HepG2 (cell line): ENCODE results near the gene ELMO2. TPM values are rescaled to one million over a fixed set of nuclear protein-coding genes. Genes with fewer than 3 reads are reported as not detected.

Experiments
- CHD2 ChIP-seq: IDR thresholded peaks from 2 replicates; pipeline ENCODE4 v1.6.1; 2011; ENCODE audit warnings: low read depth, low read length, improper control_type of control experiment
- DDIT3 ChIP-seq: sonication (generic); formaldehyde crosslinking; IDR thresholded peaks from 2 replicates; pipeline ENCODE4 v1.4.0; 2020; ENCODE audit warnings: mild to moderate bottlenecking, missing genetic modification reagents
- DRAP1 ChIP-seq: IDR thresholded peaks from 2 replicates; pipeline ENCODE4 v1.6.1; 2016; ENCODE audit warnings: missing genetic modification reagents, missing compliant biosample characterization
- HMGA1 ChIP-seq: sonication (generic); formaldehyde crosslinking; conservative IDR thresholded peaks from 2 replicates; pipeline ENCODE4 v1.4.0; 2020; ENCODE audit warnings: missing genetic modification reagents
- IKZF1 ChIP-seq: fragments of 450-650 bp; IDR thresholded peaks from 2 replicates; pipeline ENCODE4 v1.7.1; 2016
- KDM1A ChIP-seq: IDR thresholded peaks from 2 replicates; pipeline ENCODE4 v1.6.1; 2016; ENCODE audit warnings: missing compliant biosample characterization
- KLF15 ChIP-seq: sonication (generic); formaldehyde crosslinking; IDR thresholded peaks from 2 replicates; pipeline ENCODE4 v1.8.1; 2023; ENCODE audit warnings: borderline replicate concordance, mild to moderate bottlenecking, inconsistent platforms, missing genetic modification reagents, mixed read lengths
- MXI1 ChIP-seq: IDR thresholded peaks from 3 replicates; pipeline ENCODE4 v1.6.1; 2012; ENCODE audit warnings: low read depth, low read length, inconsistent platforms, borderline replicate concordance
- POLR2A ChIP-seq, 2 experiments: IDR thresholded peaks; 2 replicates each; pipeline ENCODE4 v1.6.1; 2011; ENCODE audit warnings: low read depth in 2 of 2, low read length in 2 of 2, mild to moderate bottlenecking in 1 of 2, moderate library complexity in 1 of 2; ENCODE audit not compliant: insufficient read depth in 1 of 2
- RAD21 ChIP-seq: fragments of 450-650 bp; formaldehyde crosslinking; IDR thresholded peaks from 2 replicates; pipeline ENCODE4 v1.5.0; 2020; ENCODE audit warnings: mild to moderate bottlenecking
- REXO4 ChIP-seq: sonication (generic); formaldehyde crosslinking; IDR thresholded peaks from 2 replicates; pipeline ENCODE4 v1.8.0; 2022; ENCODE audit warnings: missing genetic modification reagents, mild to moderate bottlenecking, borderline replicate concordance
- SOX13 ChIP-seq, 3 experiments: fragments of 450-650 bp in 1 of 3; sonication (generic) in 1 of 3; formaldehyde crosslinking in 1 of 3; IDR thresholded peaks in 2 of 3; conservative IDR thresholded peaks in 1 of 3; 2 replicates each; pipeline versions ENCODE4 v1.5.0 to v1.6.1; 2016 to 2020; ENCODE audit warnings: antibody characterized with exemption in 1 of 3, mild to moderate bottlenecking in 1 of 3, missing compliant biosample characterization in 1 of 3, missing genetic modification reagents in 1 of 3, moderate library complexity in 1 of 3
- STAG1 ChIP-seq: sonication (generic); formaldehyde crosslinking; IDR thresholded peaks from 2 replicates; pipeline ENCODE4 v1.4.0; 2020; ENCODE audit warnings: missing genetic modification reagents
- TAF15 ChIP-seq: fragments of 200-400 bp; formaldehyde crosslinking; IDR thresholded peaks from one replicate; pipeline ENCODE4 v1.6.1; 2018; ENCODE audit warnings: mild to moderate bottlenecking, low read depth, low read length; ENCODE audit not compliant: poor library complexity, severe bottlenecking
- TBP ChIP-seq: sonication (generic); formaldehyde crosslinking; IDR thresholded peaks from 2 replicates; pipeline ENCODE4 v1.5.0; 2020; ENCODE audit warnings: missing genetic modification reagents
- ZFP41 ChIP-seq: sonication (generic); formaldehyde crosslinking; IDR thresholded peaks from 2 replicates; pipeline ENCODE4 v1.4.0; 2020; ENCODE audit warnings: mild to moderate bottlenecking, missing genetic modification reagents, borderline replicate concordance
- ZNF12 ChIP-seq: sonication (generic); formaldehyde crosslinking; IDR thresholded peaks from 2 replicates; pipeline ENCODE4 v1.5.0; 2020; ENCODE audit warnings: missing genetic modification reagents
- ZNF18 ChIP-seq: sonication (generic); formaldehyde crosslinking; IDR thresholded peaks from 2 replicates; pipeline ENCODE4 v1.8.0; 2022; ENCODE audit warnings: mild to moderate bottlenecking, missing genetic modification reagents; ENCODE audit not compliant: insufficient replicate concordance
- ZNF225 ChIP-seq: sonication (generic); formaldehyde crosslinking; IDR thresholded peaks from 2 replicates; pipeline ENCODE4 v1.4.0; 2020; ENCODE audit warnings: mild to moderate bottlenecking, missing genetic modification reagents
- ZNF292 ChIP-seq: sonication (generic); formaldehyde crosslinking; IDR thresholded peaks from 2 replicates; pipeline ENCODE4 v1.8.1; 2022; ENCODE audit warnings: mild to moderate bottlenecking, low read depth, missing genetic modification reagents, borderline replicate concordance
- ZNF710 ChIP-seq: sonication (generic); formaldehyde crosslinking; IDR thresholded peaks from 2 replicates; pipeline ENCODE4 v1.5.0; 2020; ENCODE audit warnings: mild to moderate bottlenecking, missing genetic modification reagents, borderline replicate concordance
- ZNF83 ChIP-seq: sonication (generic); formaldehyde crosslinking; IDR thresholded peaks from 2 replicates; pipeline ENCODE4 v1.4.0; 2020; ENCODE audit warnings: missing genetic modification reagents, mild to moderate bottlenecking, borderline replicate concordance
- ZSCAN21 ChIP-seq: sonication (generic); formaldehyde crosslinking; IDR thresholded peaks from 2 replicates; pipeline ENCODE4 v1.8.0; 2022; ENCODE audit warnings: mild to moderate bottlenecking, missing genetic modification reagents, moderate library complexity, borderline replicate concordance
- ZSCAN30 ChIP-seq: sonication (generic); formaldehyde crosslinking; IDR thresholded peaks from 2 replicates; pipeline ENCODE4 v1.5.0; 2020; ENCODE audit warnings: mild to moderate bottlenecking, missing genetic modification reagents
- polyA plus RNA-seq, 8 experiments: library from polyadenylated mRNA; depleted of rRNA in 3 of 8; stranded (reverse) in 7 of 8; unstranded in 1 of 8; fragments of >200 nt; fragmentation: Illumina TruSeq in 4 of 8; extraction: Trizol in 4 of 8; gene quantifications; 2 replicates each; pipeline versions ENCODE4 v1.2.1 to v1.2.3, GENCODE V29; 2011 to 2016; ENCODE audit warnings: low read depth in 4 of 8, missing spikeins in 1 of 8, mixed read lengths in 1 of 8; ENCODE audit not compliant: insufficient read depth in 1 of 8
- total RNA-seq, 5 experiments: library from RNA; depleted of rRNA; stranded (reverse); fragments of >200 nt; fragmentation: Illumina TruSeq; extraction: Trizol; gene quantifications; 2 replicates each; pipeline ENCODE4 v1.2.3, GENCODE V29; 2016; ENCODE audit warnings: low read depth in 1 of 5

Gene ELMO2
- total and polyA plus RNA-seq, 2 of the 13 experiments (the other 11 are each of a cell fraction or from before 2014, with no cell fraction given): 30.6 to 35.7 TPM

GRCh38 chr20:46363874-46364669 is 42.3 kb downstream of the ELMO2 start (continued):
- peak; percentile 85; the same call in 1 of the 2 replicates for TF ChIP-seq ZSCAN30 (CRISPR knock-in tag)
- no peak; the same call in none of the 2 replicates for TF ChIP-seq ZNF83
- TF ChIP-seq POLR2A (IDR thresholded peaks at IDR 0.05; ENCODE audit: insufficient read depth in 1 of 2, low read depth in 2 of 2, low read length in 2 of 2): peak; percentile 87 to 93
- TF ChIP-seq ZNF12 (CRISPR knock-in tag): no peak
- TF ChIP-seq REXO4: peak; percentile 88; the same call in 1 of the 2 replicates
- TF ChIP-seq TBP (CRISPR knock-in tag): peak; percentile 91
- TF ChIP-seq TAF15: no peak
- peak; percentile 84 for TF ChIP-seq KDM1A (CRISPR knock-in tag)
- TF ChIP-seq ZNF18: peak; percentile 92
- no peak; the same call in 1 of the 2 replicates for TF ChIP-seq STAG1 (CRISPR knock-in tag)
- peak; percentile 92 for TF ChIP-seq KLF15 (CRISPR knock-in tag)
- TF ChIP-seq IKZF1: no peak
- peak; percentile 85 for TF ChIP-seq RAD21 (CRISPR knock-in tag)
- TF ChIP-seq ZNF710 (CRISPR knock-in tag): peak; percentile 93; the same call in 1 of the 2 replicates
- TF ChIP-seq HMGA1: no peak
- peak; percentile 45; the same call in 1 of the 2 replicates for TF ChIP-seq SOX13 (IDR thresholded peaks at IDR 0.05)
- TF ChIP-seq SOX13 (CRISPR knock-in tag; conservative IDR thresholded peaks at IDR 0.05 in 1 of 2, IDR thresholded peaks at IDR 0.05 in 1 of 2): peak; percentile 54 to 95; a peak in 2 of 4 replicates
- TF ChIP-seq ZNF225 (CRISPR knock-in tag): peak; percentile 99
- TF ChIP-seq DRAP1: peak; percentile 49
- peak; percentile 88 for TF ChIP-seq ZNF292 (CRISPR knock-in tag)
- TF ChIP-seq ZFP41 (CRISPR knock-in tag): peak; percentile 96
- peak; percentile 67; the same call in 1 of the 2 replicates for TF ChIP-seq ZSCAN21 (CRISPR knock-in tag)
- no peak; the same call in 1 of the 2 replicates for TF ChIP-seq CHD2
- 0 out of 2 replicates have a peak, but pooled peaks have one; percentile 28 for TF ChIP-seq DDIT3 (CRISPR knock-in tag)
- TF ChIP-seq MXI1: peak; percentile 93; the same call in 2 of the 3 replicates
